GM19025 (cell line): Measurements from ENCODE around the gene LFNG.
A peak's percentile ranks its signal among the peaks of the same experiment; 100 is the strongest.

Experiments
- ATAC-seq: cut with Tn5 transposase; IDR thresholded peaks from one replicate; pipeline ENCODE4 v1.9.1; 2021; ENCODE audit warnings: mild to moderate bottlenecking, low read depth, moderate library complexity; ENCODE audit not compliant: unreplicated experiment

The LFNG gene, protein sequence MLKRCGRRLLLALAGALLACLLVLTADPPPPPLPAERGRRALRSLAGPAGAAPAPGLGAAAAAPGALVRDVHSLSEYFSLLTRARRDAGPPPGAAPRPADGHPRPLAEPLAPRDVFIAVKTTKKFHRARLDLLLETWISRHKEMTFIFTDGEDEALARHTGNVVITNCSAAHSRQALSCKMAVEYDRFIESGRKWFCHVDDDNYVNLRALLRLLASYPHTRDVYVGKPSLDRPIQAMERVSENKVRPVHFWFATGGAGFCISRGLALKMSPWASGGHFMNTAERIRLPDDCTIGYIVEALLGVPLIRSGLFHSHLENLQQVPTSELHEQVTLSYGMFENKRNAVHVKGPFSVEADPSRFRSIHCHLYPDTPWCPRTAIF

DNA sequence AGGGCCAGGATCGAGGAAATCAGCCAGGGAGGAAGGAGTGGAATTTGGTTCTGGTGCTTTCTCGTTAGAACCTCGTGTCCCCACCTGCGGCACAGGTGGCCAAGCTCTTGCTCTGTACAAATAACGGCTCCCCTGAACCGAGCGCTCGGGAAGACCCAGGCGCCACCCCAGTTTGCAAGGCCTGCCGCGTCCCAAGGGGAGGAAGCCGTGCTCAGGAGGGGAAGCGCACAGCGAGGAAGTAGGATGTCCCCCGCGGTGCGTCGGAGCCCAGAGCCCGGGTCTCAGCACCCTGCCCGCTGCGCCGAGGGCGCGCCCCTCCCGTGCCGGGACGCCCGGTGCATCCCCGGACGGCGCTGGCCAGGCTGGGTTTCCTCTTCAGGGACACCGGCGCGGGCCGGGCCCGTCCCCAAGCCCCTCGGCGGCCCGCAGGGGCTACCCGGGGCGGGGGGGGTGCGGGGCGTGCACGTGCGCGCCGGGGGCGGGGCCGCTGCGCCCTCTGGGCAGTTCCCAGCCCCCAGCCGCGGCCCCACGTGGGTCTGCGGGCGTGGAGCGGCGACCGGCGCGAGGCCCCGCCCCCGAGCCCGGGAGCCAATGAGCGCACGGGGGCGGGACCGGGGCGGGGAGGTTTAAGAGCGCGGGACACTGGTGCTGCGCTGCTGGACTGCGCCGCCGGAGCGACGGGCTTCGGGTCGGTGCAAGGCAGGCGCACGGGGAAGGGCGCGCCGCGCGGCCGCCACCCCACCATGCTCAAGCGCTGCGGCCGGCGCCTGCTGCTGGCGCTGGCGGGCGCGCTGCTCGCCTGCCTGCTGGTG lies at the start of gene LFNG:
LFNG (plus strand) TSS at position 656 of the 812 bp plus-strand sequence; CDS start at position 744, 88 bp downstream.
- peak; percentile 93 for ATAC-seq

DNA sequence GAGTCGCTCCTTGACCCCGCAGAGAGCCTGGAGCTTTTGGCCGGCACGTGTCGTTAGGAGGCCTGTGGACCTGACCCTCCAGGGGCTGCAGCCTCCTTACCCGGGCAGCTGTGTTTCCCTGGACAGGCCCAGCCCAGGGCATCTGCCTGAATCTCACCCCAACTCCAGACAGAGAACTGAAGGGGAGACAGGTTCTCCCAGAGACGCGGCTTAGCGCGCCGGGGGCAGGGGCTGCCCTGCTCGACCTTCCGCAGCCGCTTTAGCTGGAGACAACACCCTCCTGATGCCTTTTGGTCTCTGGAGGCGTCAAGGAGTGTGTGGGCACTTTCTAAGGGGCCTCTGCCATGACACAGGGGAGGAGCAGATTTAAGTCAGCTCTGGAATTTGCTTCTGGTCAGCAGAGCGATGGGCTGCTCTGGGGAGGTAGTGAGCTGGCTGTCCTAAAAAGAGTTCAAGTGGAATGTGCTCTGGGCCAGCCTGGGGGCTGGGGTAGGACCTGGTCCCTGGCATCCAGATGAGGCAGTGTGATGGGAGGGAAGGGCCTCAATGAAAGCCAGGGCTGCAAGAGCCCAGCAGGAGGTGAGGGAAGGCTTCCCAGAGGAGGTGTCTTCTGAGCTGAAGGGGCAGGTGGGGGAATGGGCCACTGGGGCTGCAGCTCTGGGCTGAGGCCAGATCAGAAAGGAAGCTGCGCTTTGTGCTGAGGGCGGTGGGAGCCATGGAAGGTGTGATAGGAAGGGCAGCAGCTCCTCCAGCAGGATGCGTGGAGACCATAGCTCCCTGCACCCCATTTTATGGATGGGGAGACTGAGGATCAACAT lies 49.2 kb upstream of the LFNG start:
- no peak for ATAC-seq

DNA sequence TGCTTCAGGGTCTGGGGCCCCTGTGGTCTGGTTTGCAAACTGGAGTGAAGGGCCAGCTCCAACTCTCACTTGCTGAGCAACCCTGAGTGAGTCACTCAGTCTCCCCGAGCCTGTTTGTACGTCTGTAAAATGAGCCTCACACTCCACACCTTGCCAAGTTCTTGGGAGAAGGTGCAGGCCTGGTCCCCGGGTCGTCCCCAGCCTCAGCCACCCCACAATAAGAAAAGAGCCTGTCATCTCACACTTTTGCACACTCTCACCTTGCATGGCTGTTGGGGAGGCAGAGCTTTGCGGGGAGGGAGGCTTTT lies 48.6 kb upstream of the LFNG start:
- ATAC-seq = no peak

DNA sequence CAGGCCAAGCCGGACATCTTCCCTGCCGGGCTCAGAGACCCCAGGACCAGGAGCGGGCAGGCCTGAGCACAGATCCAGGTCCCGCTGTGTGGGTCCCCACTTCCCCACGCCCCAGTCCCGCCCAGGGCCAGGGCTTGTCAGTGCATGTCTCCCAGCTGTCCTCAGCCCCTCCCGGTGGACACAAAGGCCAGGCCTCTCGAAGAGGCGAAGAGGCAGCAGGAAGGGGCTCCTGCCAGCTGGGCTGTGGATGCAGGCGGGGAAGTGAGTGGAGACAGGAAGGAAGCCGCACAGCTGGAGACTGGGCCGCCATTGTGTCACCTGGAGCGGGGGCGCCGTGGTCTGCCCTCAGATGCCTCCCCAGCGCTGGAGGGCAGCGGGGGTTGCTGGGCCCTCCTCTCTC lies 48.2 kb upstream of the LFNG start:
- ATAC-seq = no peak

DNA sequence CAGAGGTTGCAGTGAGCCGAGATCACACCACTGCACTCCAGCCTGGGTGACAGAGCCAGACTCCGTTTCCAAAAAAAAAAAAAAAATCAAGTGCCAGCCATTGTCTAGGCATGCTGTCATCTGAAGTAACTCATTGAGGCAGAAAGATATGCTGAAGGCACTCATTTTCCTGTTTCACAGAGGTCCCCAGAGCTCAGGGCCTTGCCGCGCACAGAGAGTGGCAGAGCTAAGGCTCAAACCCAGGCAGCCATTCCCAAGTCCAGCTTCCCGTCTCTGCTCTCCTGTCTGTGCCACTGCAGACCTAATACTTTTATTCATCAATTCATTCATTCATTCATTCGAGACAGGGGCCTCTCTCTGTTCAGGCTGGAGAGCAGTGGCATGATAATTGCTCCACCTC lies 46.8 kb upstream of the LFNG start:
- no peak for ATAC-seq

DNA sequence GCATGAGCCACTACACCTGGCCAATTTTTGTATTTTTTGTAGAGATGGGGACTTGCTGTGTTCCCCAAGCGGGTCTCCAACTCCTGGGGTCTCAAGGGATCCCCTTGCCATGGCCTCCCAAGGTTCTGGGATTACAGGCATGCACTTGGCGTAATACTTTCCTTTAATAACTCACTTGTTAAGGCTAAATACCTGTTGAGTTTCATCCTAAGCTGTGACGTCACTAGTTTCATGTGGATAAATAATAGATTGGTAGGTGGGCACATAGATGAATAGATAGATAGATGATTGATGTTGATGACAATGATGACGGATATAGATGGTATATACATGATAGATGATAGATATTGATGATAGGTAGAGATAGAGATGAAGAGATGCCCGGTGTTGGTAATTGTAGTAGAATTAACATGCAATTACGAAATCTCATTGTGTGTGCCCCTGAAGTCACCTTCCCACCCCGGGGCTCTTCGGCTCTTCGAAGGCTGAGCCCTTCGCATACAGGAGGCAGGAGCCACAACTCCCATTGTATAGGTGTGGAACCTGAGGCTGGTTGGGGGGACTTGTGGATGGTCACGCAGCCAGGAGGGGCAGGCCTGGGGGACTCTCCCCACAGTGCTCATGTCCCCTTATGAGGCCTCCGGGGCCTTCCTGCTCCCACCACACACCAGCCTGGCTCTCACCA lies 45.9 kb upstream of the LFNG start:
- ATAC-seq = no peak

DNA sequence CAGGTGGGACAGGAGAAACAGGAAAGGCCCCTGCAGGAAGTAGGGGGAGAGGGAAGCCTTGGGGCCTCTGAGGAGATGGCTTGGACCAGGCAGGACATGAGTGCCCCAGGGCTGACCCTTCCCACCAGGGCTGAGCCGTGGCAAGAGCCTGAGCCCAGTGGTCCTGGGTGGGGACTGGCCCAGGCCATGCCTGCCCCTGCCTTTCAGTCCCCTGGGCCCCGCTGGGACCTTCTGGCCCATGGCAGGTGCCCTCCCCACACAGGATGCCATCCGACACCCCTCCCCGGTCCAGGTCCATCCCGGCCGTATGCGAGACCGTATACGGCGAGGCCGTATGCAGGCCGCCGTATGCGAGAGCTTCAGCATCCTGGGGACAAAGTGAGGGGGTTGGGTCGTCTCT lies 45.4 kb upstream of the LFNG start:
- ATAC-seq = no peak

DNA sequence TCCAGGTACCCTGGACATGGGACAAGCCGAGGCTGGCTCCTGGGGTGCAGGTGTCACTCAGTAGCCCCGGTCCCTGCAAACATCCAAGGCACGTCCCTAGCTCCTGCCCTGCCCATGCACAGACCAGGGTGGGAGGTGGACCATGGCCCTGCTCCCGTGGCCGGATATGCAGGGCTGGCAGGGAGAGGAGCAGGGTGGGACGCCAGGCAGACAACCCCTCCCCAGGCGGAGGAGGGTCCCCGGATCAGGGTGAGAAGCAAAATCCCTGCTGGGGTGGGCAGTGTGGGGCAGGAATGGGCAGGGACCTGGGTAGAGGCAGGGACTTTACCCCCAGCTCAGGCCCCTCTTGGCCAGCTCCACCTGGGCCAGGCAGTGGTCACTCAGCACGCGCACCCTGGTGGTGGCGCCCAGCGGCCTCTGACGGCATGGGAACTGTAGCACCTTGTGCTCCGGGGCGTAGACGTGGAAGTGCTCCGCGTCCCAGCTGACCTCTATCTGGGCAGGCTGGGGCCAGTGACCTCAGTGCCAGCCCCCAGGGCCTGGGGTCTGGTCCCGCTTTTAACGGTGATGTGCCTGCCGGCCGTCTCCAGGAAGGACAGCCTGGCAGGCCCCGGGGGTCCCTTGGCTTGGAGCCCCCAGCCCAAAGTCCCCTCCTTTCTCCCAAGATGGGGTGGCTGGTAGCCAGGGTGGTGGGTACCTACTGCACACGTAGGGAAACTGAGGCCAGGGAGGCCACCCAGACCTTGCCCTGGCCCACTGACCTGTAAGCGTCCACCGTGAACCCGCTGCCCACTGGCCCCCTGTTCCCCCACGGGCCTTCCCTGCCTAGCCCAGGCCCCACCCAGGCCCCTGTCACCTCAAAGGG lies 44.5 kb upstream of the LFNG start:
- ATAC-seq = no peak

DNA sequence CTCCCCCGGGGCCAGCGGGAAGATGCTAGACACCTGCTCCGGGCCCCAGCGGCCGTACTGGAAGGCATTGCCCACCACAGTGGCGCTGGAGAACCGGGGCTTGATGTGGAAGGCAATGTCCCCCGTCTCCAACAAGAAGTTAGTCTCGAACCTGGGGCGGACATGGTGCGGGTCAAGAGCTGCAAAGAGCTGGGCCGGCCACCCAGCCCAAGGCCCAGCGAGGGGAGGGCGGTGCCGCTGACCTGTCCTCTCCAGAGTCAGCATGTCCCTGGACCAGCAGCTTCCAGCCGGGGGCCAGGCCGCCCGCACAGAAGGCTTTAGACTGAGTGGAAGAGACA lies 43.9 kb upstream of the LFNG start:
- ATAC-seq = no peak

DNA sequence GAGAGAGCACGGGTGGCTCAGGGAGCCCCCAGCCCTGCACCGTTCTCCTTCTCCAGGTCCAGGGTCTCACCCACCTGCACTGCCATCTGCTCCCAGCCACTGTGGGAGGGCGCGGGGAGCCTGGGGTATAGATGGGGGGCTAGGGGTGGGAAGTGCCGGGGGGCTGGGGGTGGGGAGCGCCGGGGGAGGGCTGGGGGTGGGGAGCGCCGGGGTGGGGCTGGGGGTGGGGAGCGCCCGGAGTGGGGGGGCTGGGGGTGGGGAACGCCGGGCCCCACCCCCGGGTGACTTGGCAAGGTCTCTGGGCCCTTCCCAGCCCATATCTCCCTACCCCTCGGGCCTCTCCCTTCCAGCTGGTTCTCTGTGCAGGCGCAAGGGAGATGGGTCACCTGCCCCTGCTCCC lies 43.3 kb upstream of the LFNG start, which contains the start of gene GRIFIN:
GRIFIN (minus strand) TSS at position 101 of the 400 bp plus-strand sequence; CDS start at position 86, 15 bp downstream.
- no peak for ATAC-seq

DNA sequence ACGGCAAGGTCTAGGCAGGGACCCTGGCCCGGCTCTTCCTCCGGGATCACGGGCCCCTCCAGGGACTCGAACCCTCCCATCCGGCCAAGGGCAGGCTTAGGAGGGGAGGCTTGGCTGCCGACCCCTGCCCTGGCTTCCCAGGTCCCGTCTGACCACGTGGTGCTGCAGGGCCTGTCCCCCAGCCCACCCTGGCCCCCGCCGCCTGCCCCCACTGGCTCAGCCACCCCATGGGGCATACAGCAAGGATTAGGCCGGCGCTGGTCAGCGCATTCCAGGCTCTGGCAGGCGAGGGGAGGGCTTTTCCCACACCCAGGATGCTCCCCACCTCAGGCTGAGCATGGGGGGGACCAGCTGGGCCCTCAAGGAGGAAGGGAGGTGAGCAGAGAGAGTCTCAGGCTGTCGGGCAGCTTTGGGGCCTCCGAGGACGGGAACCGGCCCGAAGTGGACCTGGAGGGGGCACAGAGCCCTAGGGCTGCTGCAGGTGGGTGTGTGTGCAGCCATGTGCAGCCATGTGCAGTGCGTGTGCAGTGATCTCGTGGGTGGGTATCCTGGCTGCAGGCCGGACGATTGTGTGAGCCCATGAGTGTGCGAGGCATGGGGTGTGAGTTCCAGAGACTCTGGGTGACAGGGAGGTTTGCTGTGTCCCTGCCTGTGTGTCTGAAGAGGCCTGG lies 42.7 kb upstream of the LFNG start:
- ATAC-seq = no peak

DNA sequence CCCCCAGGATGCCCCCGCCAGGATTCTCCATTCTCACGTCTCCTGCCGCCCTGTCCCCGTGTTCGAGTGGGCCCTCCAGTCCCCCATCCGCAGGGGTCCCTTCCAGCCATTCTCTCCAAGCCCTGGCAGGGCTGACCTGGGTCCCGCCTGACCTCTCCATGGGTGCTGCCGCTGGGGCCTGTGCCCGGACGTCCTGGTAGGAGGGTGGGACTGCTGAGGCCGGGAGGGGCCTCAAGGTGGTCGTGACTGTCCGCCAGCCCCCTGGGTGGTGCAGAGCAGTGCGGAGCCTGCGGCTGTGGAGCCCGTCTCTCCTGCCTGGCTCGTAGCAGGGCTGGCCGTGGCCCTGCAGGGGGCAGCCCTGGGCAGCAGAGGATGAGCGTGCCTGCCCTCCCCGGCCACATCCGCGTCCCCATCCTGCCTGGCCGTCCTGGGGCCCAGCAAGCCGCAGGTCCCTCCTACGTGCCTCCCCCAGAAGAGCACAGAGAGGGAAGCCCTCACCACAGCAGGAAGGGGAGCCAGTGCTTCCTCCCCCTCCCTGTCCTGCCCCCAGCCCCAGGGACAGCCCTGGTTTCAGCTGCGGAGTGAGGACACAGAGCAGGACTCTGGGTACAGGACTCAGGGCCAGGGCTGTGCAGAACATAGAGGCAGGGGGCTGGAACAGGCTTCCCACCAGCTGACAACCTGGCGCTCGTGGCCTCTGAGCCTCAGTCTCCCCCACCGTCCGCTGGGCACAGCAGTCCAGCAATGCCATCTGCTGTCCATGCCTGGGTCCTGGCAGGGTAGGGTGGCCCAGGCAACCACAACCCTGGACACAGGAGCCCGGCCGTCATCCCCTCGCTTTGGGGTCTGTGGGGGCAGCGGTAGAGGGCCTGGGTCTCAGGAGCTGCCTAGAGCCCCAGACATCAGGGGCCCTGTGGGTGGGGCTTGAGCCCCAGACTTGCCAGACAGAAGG lies 41.9 kb upstream of the LFNG start:
- peak; percentile 58 for ATAC-seq

DNA sequence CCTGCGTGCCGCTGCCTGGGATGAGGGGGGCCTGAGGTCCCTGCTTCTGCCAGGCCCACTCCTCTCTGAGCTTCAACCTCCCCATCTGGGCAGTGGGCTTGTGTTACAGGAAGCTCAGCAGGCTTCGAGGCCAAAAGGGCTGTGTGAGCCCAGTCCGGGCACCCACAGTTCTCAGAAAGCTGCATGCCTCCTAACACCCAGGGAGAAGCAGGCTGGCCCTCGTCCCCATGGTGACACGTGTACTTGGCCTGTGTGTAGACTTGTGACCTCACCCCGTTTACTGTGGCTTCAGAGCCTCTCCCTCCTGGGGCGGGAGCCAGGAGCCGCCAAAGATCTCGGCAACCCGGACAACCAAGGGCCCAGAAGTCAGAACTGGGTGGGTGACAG lies 41.2 kb upstream of the LFNG start:
- ATAC-seq = no peak

DNA sequence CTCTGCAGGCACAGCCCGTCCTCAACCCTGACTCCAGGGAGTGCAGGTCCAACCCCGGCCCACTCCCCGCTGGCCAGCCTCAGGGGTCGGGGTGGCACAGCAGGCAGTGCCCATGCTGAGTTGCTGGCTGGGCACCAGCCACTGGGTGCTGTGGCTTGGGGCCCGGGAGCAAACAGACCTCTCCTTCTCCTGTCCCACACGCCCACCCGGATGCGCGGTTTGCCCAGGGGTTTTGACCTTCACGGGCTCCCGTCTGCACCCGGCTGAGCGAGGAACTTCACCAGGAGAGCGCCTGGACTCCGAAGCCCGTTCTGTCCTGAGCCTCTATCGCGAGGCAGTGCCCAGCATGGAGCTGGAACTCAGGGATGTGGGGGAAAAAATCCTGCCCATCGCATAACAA lies 40.8 kb upstream of the LFNG start:
- ATAC-seq = no peak

DNA sequence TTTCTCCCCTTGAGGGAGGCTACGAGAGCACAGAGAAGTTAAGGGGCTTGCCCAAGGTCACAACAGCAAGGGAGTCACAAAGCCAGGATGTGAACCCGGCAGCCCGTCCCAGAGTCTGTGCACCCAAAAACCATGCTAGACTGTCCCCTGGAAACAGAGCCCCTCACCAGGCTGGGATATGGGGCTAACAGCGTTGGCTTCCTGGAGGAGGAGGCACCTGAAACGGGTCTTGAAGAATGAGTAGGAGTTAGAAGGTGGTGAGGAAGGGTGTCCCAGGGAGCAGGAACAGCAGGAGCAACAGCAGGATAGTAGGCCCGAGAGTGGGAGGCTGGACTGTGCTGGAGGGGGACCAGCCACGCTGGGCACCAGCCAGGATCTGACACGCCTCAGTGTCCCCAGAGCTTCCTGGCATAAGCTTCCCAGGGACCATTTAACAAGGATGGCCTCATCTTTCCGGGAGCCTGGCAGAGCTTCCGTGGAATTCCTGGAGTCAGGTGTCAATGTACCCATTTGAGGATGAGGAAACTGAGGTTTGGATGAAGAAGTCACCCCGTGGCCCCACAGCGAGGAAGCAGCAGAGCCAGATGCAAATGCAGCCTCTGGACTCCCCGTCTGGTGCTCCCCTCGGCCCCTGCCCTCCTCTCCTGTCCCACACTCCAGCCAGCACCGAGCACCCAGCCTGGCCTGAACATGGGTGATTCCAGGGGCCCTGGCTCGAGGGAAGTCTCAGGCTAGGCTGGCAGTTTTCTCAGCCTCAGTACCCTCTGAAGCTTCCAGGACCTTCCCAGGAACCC lies 40.1 kb upstream of the LFNG start:
- ATAC-seq = no peak

DNA sequence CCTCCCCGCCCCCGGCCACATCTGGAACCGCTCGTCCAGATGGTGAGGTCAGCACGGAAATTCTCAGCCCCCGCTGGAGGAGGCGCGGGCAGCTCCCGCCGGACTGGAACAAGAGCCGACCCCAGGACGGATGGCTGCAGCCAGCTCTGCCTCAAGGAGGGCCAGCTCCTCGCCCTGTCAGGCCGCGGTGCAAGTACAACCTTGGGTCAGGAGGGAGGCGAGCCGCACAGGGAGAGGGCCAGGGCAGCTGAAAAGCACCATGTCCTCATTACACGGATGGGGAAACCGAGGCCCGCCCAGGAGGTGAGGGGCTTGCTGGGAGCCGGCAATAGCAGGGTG lies 39.5 kb upstream of the LFNG start:
- ATAC-seq = no peak

DNA sequence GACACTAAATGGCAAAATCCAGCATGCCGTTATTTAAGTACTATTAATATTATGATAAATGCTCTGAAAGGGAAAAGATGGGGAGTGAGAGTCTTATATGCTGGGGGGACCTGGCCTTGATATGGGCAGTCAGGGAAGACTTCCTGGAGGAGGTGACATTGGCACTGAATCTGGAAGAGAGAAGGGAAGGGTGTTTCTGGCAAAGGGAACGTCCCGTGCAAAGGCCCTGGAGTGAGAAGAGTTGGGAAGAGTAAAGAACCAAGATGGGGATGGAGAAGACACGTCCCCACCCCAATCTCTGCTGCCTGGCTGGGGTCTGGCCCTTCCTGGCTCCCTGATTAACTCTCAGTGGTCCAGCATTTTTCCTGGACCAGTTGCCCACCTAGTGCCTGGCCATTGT lies 38.4 kb upstream of the LFNG start:
- ATAC-seq = no peak
